ENCODE data around the gene ITPR1.

Gene ITPR1

DNA sequence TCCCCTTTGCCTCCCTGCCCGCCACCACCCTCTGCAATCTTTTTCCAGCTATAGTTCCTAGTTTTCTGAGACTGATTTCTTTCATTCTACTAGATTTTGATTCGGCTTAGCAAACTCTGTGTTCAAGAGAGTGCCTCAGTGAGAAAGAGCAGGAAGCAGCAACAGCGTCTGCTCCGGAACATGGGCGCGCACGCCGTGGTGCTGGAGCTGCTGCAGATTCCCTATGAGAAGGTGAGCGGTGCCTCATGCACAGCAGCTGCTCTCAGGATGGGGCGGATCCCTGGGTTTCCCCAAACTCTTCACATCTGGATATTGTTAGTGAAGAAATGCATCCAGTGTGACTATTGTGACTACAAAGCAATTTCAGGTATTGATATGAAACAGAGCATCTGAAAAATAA lies 191.8 kb downstream of the ITPR1 start:
- POLR2A ChIA-PET: no interaction called here
- CTCF ChIA-PET: interaction anchor here (1.5 kb wide), 1 partner anchor 29 kb away, joined by 3 read pairs; no protein-coding TSS in a partner anchor

DNA sequence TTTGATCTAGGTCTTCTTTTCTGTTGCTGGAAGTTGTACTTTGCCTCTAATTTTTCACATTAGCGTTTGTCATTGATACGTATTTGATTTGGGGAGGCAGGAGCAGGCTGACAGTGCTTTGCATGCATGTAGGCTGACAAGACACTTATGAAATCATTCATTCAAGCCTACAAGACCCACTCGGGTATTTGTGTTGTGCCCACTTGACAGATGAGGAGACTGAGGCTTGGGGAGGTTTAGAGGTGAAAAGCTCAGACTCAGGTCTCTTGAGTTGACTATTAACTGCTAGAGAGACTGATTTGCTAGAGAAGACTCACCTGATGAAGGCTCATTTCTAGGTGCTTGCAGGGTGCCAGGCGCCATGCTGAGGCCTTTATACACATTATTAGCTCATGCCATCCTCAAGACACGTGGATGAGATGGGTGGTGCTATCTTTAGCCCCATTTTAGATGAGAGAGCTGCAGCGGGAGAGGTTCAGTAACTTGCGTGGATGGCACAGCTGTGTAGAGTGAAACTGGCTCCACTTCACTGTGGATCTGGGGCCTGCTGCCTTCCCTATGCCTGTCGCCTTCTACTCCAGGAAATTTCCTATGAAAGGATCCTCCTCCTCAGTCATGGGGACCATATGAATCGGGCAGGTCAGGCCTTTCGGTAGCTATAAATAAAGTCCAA lies 192.7 kb downstream of the ITPR1 start:
- TF ChIP-seq LEF1 (IDR thresholded peaks at IDR 0.05; ENCODE audit: borderline replicate concordance) (no peak), BHLHE40 (IDR thresholded peaks at IDR 0.05; ENCODE audit: borderline replicate concordance) (no peak), SUZ12 (IDR thresholded peaks at IDR 0.05) (no peak), TARDBP (IDR thresholded peaks at IDR 0.05) (no peak), ZNF384 (IDR thresholded peaks at IDR 0.05) (no peak), ELF4 (IDR thresholded peaks at IDR 0.05) (no peak), CTBP1 (IDR thresholded peaks at IDR 0.05; ENCODE audit: borderline replicate concordance) (no peak), ARNT (IDR thresholded peaks at IDR 0.05) (no peak), L3MBTL2 (conservative IDR thresholded peaks at IDR 0.05) (no peak), NFRKB (IDR thresholded peaks at IDR 0.05) (no peak), SP1 (IDR thresholded peaks at IDR 0.05) (no peak), HDGF (IDR thresholded peaks at IDR 0.05; ENCODE audit: borderline replicate concordance) (no peak)
- TF ChIP-seq, protein P1, sequence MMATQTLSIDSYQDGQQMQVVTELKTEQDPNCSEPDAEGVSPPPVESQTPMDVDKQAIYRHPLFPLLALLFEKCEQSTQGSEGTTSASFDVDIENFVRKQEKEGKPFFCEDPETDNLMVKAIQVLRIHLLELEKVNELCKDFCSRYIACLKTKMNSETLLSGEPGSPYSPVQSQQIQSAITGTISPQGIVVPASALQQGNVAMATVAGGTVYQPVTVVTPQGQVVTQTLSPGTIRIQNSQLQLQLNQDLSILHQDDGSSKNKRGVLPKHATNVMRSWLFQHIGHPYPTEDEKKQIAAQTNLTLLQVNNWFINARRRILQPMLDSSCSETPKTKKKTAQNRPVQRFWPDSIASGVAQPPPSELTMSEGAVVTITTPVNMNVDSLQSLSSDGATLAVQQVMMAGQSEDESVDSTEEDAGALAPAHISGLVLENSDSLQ (IDR thresholded peaks at IDR 0.05): no peak
- no peak for DNase-seq (ENCODE audit: extremely low spot score)
- ChIA-PET POLR2A (no interaction called here), CTCF (no interaction called here)

More for the DNA sequence above, 191.8 kb downstream of the ITPR1 start:
- TF ChIP-seq CTBP1 (IDR thresholded peaks at IDR 0.05; ENCODE audit: borderline replicate concordance) (no peak), ELF4 (IDR thresholded peaks at IDR 0.05) (no peak), ZNF384 (IDR thresholded peaks at IDR 0.05) (no peak), FOXM1 (IDR thresholded peaks at IDR 0.05; ENCODE audit: borderline replicate concordance) (no peak), BHLHE40 (IDR thresholded peaks at IDR 0.05; ENCODE audit: borderline replicate concordance) (no peak)
- TF ChIP-seq, protein P1 (IDR thresholded peaks at IDR 0.05): no peak
- no peak for DNase-seq (ENCODE audit: extremely low spot score)

DNA sequence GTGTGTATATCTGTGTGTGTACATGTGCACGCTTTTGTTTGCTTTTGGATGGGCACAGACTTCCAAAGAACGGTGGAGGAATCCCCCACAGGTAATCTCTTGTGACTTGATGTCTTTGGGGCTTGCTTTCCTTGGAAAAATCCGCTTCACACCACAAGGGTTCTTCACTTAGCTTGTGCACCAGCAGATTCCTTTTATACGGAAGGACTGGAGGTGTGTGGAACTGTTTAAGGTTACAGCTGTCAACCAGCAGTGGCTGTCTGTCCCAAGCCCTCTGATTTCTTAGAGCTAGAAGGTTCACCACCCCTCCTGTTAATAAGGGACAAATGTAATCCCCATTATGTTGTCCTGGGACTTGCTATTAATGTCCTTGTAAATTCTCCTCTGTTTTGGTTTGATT lies 193.5 kb downstream of the ITPR1 start:
- CTCF ChIA-PET: no interaction called here
- POLR2A ChIA-PET: no interaction called here
- TF ChIP-seq, protein P1 (IDR thresholded peaks at IDR 0.05): no peak
- TF ChIP-seq FOXA1 (IDR thresholded peaks at IDR 0.05): no peak
- TF ChIP-seq ELF4 (IDR thresholded peaks at IDR 0.05): no peak
- TF ChIP-seq BHLHE40 (IDR thresholded peaks at IDR 0.05; ENCODE audit: borderline replicate concordance): no peak
- no peak for TF ChIP-seq FOXM1 (IDR thresholded peaks at IDR 0.05; ENCODE audit: borderline replicate concordance)
- no peak for DNase-seq (ENCODE audit: extremely low spot score)

DNA sequence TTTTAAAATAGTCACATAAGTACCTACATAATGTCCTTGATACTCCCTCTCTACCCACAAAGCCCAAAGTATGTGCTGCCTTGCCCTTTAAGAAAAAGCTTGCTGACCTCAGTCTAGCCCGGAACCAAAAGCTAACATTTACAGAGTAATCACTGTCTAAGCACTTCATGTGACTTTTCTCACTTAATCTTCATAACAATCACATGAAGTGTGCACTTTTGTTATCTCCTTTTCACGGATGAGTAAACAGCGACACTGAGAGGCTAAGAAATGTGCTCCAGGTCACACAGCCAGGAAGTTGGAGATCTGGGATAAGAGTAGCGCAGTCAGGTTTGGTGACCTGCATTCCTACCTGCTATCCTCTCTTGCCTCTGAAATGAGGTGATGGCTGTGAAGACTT lies 194.0 kb downstream of the ITPR1 start:
- POLR2A ChIA-PET: no interaction called here
- TF ChIP-seq CTBP1 (IDR thresholded peaks at IDR 0.05; ENCODE audit: borderline replicate concordance) (no peak), FOXM1 (IDR thresholded peaks at IDR 0.05; ENCODE audit: borderline replicate concordance) (no peak), NFRKB (IDR thresholded peaks at IDR 0.05) (no peak), LEF1 (IDR thresholded peaks at IDR 0.05; ENCODE audit: borderline replicate concordance) (no peak), L3MBTL2 (conservative IDR thresholded peaks at IDR 0.05) (no peak), HDGF (IDR thresholded peaks at IDR 0.05; ENCODE audit: borderline replicate concordance) (no peak), FOXA1 (IDR thresholded peaks at IDR 0.05) (no peak), ARNT (IDR thresholded peaks at IDR 0.05) (no peak), ELF4 (IDR thresholded peaks at IDR 0.05) (no peak)
- CTCF ChIA-PET: no interaction called here
- DNase-seq (ENCODE audit: extremely low spot score): no peak

DNA sequence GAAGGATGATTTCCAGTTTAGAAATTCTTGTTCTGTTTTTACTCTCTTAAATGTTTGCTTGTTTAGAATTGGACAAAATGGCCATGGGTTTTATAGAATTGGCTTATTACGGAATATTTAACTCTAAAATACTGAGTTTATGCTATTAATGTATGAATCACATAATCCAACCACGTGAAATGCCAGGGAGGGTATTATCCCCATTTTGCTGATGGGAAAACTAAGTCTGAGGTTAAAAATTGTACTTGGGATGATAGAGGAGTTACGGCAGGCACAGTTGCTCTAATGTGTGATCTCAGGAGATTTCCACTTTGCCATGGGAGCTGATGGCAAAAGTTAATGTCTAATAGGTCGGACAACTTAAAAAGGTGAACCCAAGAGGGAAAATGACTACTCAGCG lies 194.4 kb downstream of the ITPR1 start:
- POLR2A ChIA-PET: no interaction called here
- CTCF ChIA-PET: no interaction called here
- DNase-seq (ENCODE audit: extremely low spot score): no peak
- TF ChIP-seq, protein P1 (IDR thresholded peaks at IDR 0.05): no peak
- TF ChIP-seq BHLHE40 (IDR thresholded peaks at IDR 0.05; ENCODE audit: borderline replicate concordance) (no peak), LEF1 (IDR thresholded peaks at IDR 0.05; ENCODE audit: borderline replicate concordance) (no peak), FOXA1 (IDR thresholded peaks at IDR 0.05) (no peak), FOXK2 (IDR thresholded peaks at IDR 0.05) (no peak), CTBP1 (IDR thresholded peaks at IDR 0.05; ENCODE audit: borderline replicate concordance) (no peak), TARDBP (IDR thresholded peaks at IDR 0.05) (no peak), L3MBTL2 (conservative IDR thresholded peaks at IDR 0.05) (no peak), NFRKB (IDR thresholded peaks at IDR 0.05) (no peak), SUZ12 (IDR thresholded peaks at IDR 0.05) (no peak), FOXM1 (IDR thresholded peaks at IDR 0.05; ENCODE audit: borderline replicate concordance) (no peak), ZNF384 (IDR thresholded peaks at IDR 0.05) (no peak), HDGF (IDR thresholded peaks at IDR 0.05; ENCODE audit: borderline replicate concordance) (no peak)

DNA sequence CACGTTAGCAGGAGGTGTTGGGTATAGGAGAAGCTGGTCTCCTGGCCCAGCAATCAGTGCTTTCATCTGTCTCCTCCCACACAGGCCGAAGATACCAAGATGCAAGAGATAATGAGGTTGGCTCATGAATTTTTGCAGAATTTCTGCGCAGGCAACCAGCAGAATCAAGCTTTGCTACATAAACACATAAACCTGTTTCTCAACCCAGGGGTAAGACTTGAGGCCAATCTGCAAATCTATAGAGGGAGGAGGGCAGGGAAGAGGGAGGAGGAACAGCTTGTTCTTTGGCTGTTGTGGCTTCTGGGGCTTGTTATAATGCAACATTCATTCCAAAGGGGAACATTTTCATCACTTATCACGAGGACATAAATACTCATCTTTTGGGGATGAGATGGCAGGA lies 195.3 kb downstream of the ITPR1 start:
- DNase-seq (ENCODE audit: extremely low spot score): no peak
- TF ChIP-seq ELF4 (IDR thresholded peaks at IDR 0.05) (no peak), FOXA1 (IDR thresholded peaks at IDR 0.05) (no peak), FOXM1 (IDR thresholded peaks at IDR 0.05; ENCODE audit: borderline replicate concordance) (no peak), HDGF (IDR thresholded peaks at IDR 0.05; ENCODE audit: borderline replicate concordance) (no peak), BHLHE40 (IDR thresholded peaks at IDR 0.05; ENCODE audit: borderline replicate concordance) (no peak), ARNT (IDR thresholded peaks at IDR 0.05) (no peak), SUZ12 (IDR thresholded peaks at IDR 0.05) (no peak), NFRKB (IDR thresholded peaks at IDR 0.05) (no peak), L3MBTL2 (conservative IDR thresholded peaks at IDR 0.05) (no peak), CTBP1 (IDR thresholded peaks at IDR 0.05; ENCODE audit: borderline replicate concordance) (no peak), ZNF384 (IDR thresholded peaks at IDR 0.05) (no peak), SP1 (IDR thresholded peaks at IDR 0.05) (no peak), LEF1 (IDR thresholded peaks at IDR 0.05; ENCODE audit: borderline replicate concordance) (no peak), FOXK2 (IDR thresholded peaks at IDR 0.05) (no peak)
- TF ChIP-seq, protein P1 (IDR thresholded peaks at IDR 0.05): no peak
- ChIA-PET POLR2A (no interaction called here), CTCF (no interaction called here)

All from HEK293T (cell line).